WTC11 (cell line): Measurements from ENCODE around the gene SH2D3C. TPM values are rescaled to one million over a fixed set of nuclear protein-coding genes. Genes with fewer than 3 reads are reported as not detected.

Experiments used
- ATAC-seq: fragments of 200-7000 bp; cut with Tn5 transposase; 2 replicates; pipeline ENCODE4 v1.10.0; 2021; ENCODE audit warnings: mild to moderate bottlenecking, moderate library complexity
- CTCF ChIA-PET: fragments of 300-600 bp; sonication (Branson Sonifier 250); formaldehyde crosslinking; loops from one replicate; lab custom pipeline; 2021; ENCODE audit warnings: antibody characterized with exemption; lab: Charles Lee
- POLR2A ChIA-PET: fragments of 350-600 bp; sonication (Branson Sonifier 250); formaldehyde crosslinking; loops from one replicate; lab custom pipeline; 2021; ENCODE audit warnings: antibody characterized with exemption; lab: Charles Lee
- DNase-seq: peaks from one replicate; pipeline ENCODE4 v3.0.0; 2021; ENCODE audit warnings: low spot score
- H3K27ac Mint-ChIP-seq: 2 replicates; pipeline ENCODE4 v1.8.0; 2021; ENCODE audit warnings: mixed read lengths
- H3K27me3 Mint-ChIP-seq: 2 replicates; pipeline ENCODE4 v1.8.0; 2021; ENCODE audit warnings: low read depth, mild to moderate bottlenecking, moderate library complexity, mixed read lengths
- H3K36me3 Mint-ChIP-seq: 2 replicates; pipeline ENCODE4 v1.8.0; 2021; ENCODE audit warnings: mixed read lengths
- H3K4me1 Mint-ChIP-seq: 2 replicates; pipeline ENCODE4 v1.8.0; 2022; ENCODE audit warnings: mixed read lengths
- H3K4me3 Mint-ChIP-seq: 2 replicates; pipeline ENCODE4 v1.8.0; 2021; ENCODE audit warnings: mild to moderate bottlenecking, moderate library complexity, mixed read lengths
- H3K9me3 Mint-ChIP-seq: 2 replicates; pipeline ENCODE4 v1.8.0; 2021; ENCODE audit warnings: mixed read lengths
- AFF4 ChIP-seq: sonication (generic); formaldehyde crosslinking; IDR thresholded peaks from 2 replicates; pipeline ENCODE4 v1.8.1; 2023; ENCODE audit warnings: mild to moderate bottlenecking, missing genetic modification reagents, borderline replicate concordance
- ATF6 ChIP-seq: sonication (generic); formaldehyde crosslinking; IDR thresholded peaks from 2 replicates; pipeline ENCODE4 v1.8.1; 2023; ENCODE audit warnings: mild to moderate bottlenecking, missing genetic modification reagents
- E2F5 ChIP-seq: sonication (generic); formaldehyde crosslinking; IDR thresholded peaks from 2 replicates; pipeline ENCODE4 v1.8.1; 2022; ENCODE audit warnings: mild to moderate bottlenecking, moderate library complexity, missing genetic modification reagents
- FOXP4 ChIP-seq: sonication (generic); formaldehyde crosslinking; IDR thresholded peaks from 2 replicates; pipeline ENCODE4 v1.8.0; 2022; ENCODE audit warnings: mild to moderate bottlenecking, missing genetic modification reagents
- GRHL2 ChIP-seq: fragments of 250-450 bp; sonication (Bioruptor Pico); IDR thresholded peaks from 2 replicates; pipeline ENCODE4 v1.8.0; 2022; ENCODE audit warnings: mild to moderate bottlenecking, moderate library complexity; ENCODE audit not compliant: insufficient replicate concordance, severe bottlenecking
- IRF1 ChIP-seq: sonication (generic); formaldehyde crosslinking; IDR thresholded peaks from 2 replicates; pipeline ENCODE4 v1.8.0; 2023; ENCODE audit warnings: missing genetic modification reagents
- JUN ChIP-seq: sonication (generic); formaldehyde crosslinking; IDR thresholded peaks from 2 replicates; pipeline ENCODE4 v1.8.0; 2023; ENCODE audit warnings: mild to moderate bottlenecking, missing genetic modification reagents
- NFATC4 ChIP-seq: fragments of 250-450 bp; sonication (Bioruptor Pico); IDR thresholded peaks from 2 replicates; pipeline ENCODE4 v1.9.0; 2021; ENCODE audit warnings: mild to moderate bottlenecking
- NFE2L1 ChIP-seq: sonication (generic); formaldehyde crosslinking; IDR thresholded peaks from 2 replicates; pipeline ENCODE4 v1.8.1; 2023; ENCODE audit warnings: missing genetic modification reagents
- PREB ChIP-seq: sonication (generic); formaldehyde crosslinking; IDR thresholded peaks from 2 replicates; pipeline ENCODE4 v1.8.1; 2022; ENCODE audit warnings: mild to moderate bottlenecking, missing genetic modification reagents, moderate library complexity, borderline replicate concordance
- TP53 ChIP-seq: sonication (generic); formaldehyde crosslinking; IDR thresholded peaks from 2 replicates; pipeline ENCODE4 v1.8.1; 2023; ENCODE audit warnings: mild to moderate bottlenecking, missing genetic modification reagents
- ZBTB21 ChIP-seq: sonication (generic); formaldehyde crosslinking; IDR thresholded peaks from 2 replicates; pipeline ENCODE4 v1.8.1; 2023; ENCODE audit warnings: mild to moderate bottlenecking, missing genetic modification reagents, borderline replicate concordance
- ZBTB43 ChIP-seq: sonication (generic); formaldehyde crosslinking; IDR thresholded peaks from 2 replicates; pipeline ENCODE4 v1.8.1; 2023; ENCODE audit warnings: mild to moderate bottlenecking, missing genetic modification reagents
- ZNF423 ChIP-seq: fragments of 250-450 bp; sonication (Bioruptor Pico); IDR thresholded peaks from 2 replicates; pipeline ENCODE4 v2.1.2; 2022; ENCODE audit warnings: mild to moderate bottlenecking, moderate library complexity
- ZNF512 ChIP-seq: sonication (generic); formaldehyde crosslinking; IDR thresholded peaks from 2 replicates; pipeline ENCODE4 v1.8.1; 2022; ENCODE audit warnings: missing genetic modification reagents, borderline replicate concordance
- total RNA-seq: library from RNA; stranded (reverse); gene quantifications from 3 replicates; pipeline ENCODE4 v1.2.3, GENCODE V29; 2021

The SH2D3C gene
- total RNA-seq, 1 experiment from 2014 or later, result 5.4 TPM

GRCh38 chr9:127773981-127774380 is 4.5 kb downstream of the SH2D3C start:
- ATAC-seq, result no peak
- TF ChIP-seq E2F5 (CRISPR knock-in tag) (no peak), GRHL2 (CRISPR knock-in tag) (no peak), TP53 (CRISPR knock-in tag) (no peak)
- TF ChIP-seq, all 79 proteins: peak for 0
- ChIA-PET CTCF (interaction anchor here (1.0 kb wide), 1 partner anchor 39 kb away, joined by 4 read pairs; the partner anchor contains the start of gene TOR2A), POLR2A (no interaction called here)
- H3K27me3 Mint-ChIP-seq, result peaks cover 7% of the 10 kb centered on the region
- no peak for DNase-seq
- no peak overlapping the region for H3K4me3 Mint-ChIP-seq
- H3K27ac Mint-ChIP-seq, result no peak overlapping the region
- no peaks in the 10 kb centered on the region for H3K36me3 Mint-ChIP-seq
- no peaks in the 10 kb centered on the region for H3K9me3 Mint-ChIP-seq
- peaks cover 29% of the 10 kb centered on the region for H3K4me1 Mint-ChIP-seq

- ATAC-seq (no peak), DNase-seq (no peak)
- no peaks in the 10 kb centered on the region for H3K36me3 Mint-ChIP-seq
- H3K27ac Mint-ChIP-seq, result no peak overlapping the region
- peaks cover 31% of the 10 kb centered on the region for H3K4me1 Mint-ChIP-seq
- peaks cover 7% of the 10 kb centered on the region for H3K27me3 Mint-ChIP-seq
- H3K4me3 Mint-ChIP-seq, result no peak overlapping the region
- POLR2A ChIA-PET, result no interaction called here
- no peaks in the 10 kb centered on the region for H3K9me3 Mint-ChIP-seq
- TF ChIP-seq IRF1 (CRISPR knock-in tag) (no peak), GRHL2 (CRISPR knock-in tag) (no peak), ZNF512 (CRISPR knock-in tag) (no peak), FOXP4 (no peak), ZNF423 (CRISPR knock-in tag) (no peak), AFF4 (no peak), ATF6 (CRISPR knock-in tag) (no peak), NFATC4 (CRISPR knock-in tag) (no peak), ZBTB43 (no peak), PREB (CRISPR knock-in tag) (no peak), JUN (CRISPR knock-in tag) (no peak), NFE2L1 (CRISPR knock-in tag) (no peak), ZBTB21 (CRISPR knock-in tag) (no peak)
- CTCF ChIA-PET, result interaction anchor here (0.7 to 1.0 kb wide), 2 partner anchors 9 to 38 kb away, joined by 3 to 4 read pairs; partner anchors contain the start of gene TOR2A
Measured at GRCh38 chr9:127773272-127773671, 5.2 kb downstream of the SH2D3C start.
